ENCODE measurements around the gene KLK13.

GRCh38 chr19:51081476-51081875 lies 16.6 kb upstream of the KLK13 start:
- TF ChIP-seq EZH2 (IDR thresholded peaks at IDR 0.05; ENCODE audit: insufficient read depth, poor library complexity, severe bottlenecking) (no peak), EZH2phosphoT487 (IDR thresholded peaks at IDR 0.05; ENCODE audit: insufficient read depth, low read depth) (no peak)
